Liver (tissue), 9 donors: ENCODE data around the gene FTO. TPM values are rescaled to one million over a fixed set of nuclear protein-coding genes. Genes with fewer than 3 reads are reported as not detected.

Source experiments
- DNase-seq: peaks from one replicate; pipeline ENCODE4 v3.0.0-alpha.2; 2017; ENCODE audit warnings: low spot score
- H3K27ac ChIP-seq, 2 donors: one replicate each; pipeline ENCODE4 v1.7.0; 2013; ENCODE audit warnings: inconsistent platforms in 2 of 2, low read length in 2 of 2, control low read depth in 1 of 2, low read depth in 1 of 2, mild to moderate bottlenecking in 1 of 2
- H3K27me3 ChIP-seq, 4 donors: one replicate each; pipeline versions ENCODE4 v1.6.1 to v1.7.0; 2013; ENCODE audit warnings: low read length in 3 of 4, inconsistent platforms in 1 of 4, mild to moderate bottlenecking in 1 of 4, moderate library complexity in 1 of 4; ENCODE audit not compliant: control insufficient read depth in 4 of 4, insufficient read depth in 4 of 4
- H3K36me3 ChIP-seq, 4 donors: one replicate each; pipeline versions ENCODE4 v1.6.1 to v1.7.0; 2013; ENCODE audit warnings: low read length in 3 of 4, mild to moderate bottlenecking in 3 of 4, low read depth in 1 of 4, moderate library complexity in 1 of 4; ENCODE audit not compliant: control insufficient read depth in 4 of 4, insufficient read depth in 3 of 4
- H3K4me1 ChIP-seq, 4 donors: one replicate each; pipeline versions ENCODE4 v1.6.1 to v1.7.0; 2013; ENCODE audit warnings: low read length in 3 of 4, mild to moderate bottlenecking in 3 of 4, moderate library complexity in 1 of 4; ENCODE audit not compliant: control insufficient read depth in 4 of 4, insufficient read depth in 4 of 4
- H3K4me3 ChIP-seq, 3 donors: one replicate each; pipeline versions ENCODE4 v1.6.1 to v1.7.0; 2013; ENCODE audit warnings: low read length in 3 of 3, control low read depth in 1 of 3, low read depth in 1 of 3, mild to moderate bottlenecking in 1 of 3
- H3K9ac ChIP-seq, 2 donors: one replicate each; pipeline ENCODE4 v1.7.0; 2013; ENCODE audit warnings: low read length in 2 of 2, mild to moderate bottlenecking in 2 of 2, moderate library complexity in 2 of 2, control low read depth in 1 of 2, low read depth in 1 of 2
- H3K9me3 ChIP-seq, 4 donors: one replicate each; pipeline versions ENCODE4 v1.6.1 to v1.7.0; 2013; ENCODE audit warnings: low read length in 3 of 4; ENCODE audit not compliant: control insufficient read depth in 4 of 4
- CTCF ChIP-seq: fragments of 150-350 bp; IDR thresholded peaks from 2 replicates; pipeline ENCODE4 v1.5.1; 2017; ENCODE audit warnings: improper control_type of control experiment, low read depth, low read length; ENCODE audit not compliant: missing input control
- FOXA1 ChIP-seq: IDR thresholded peaks from 2 replicates; pipeline ENCODE4 v1.6.1; 2016; ENCODE audit warnings: antibody characterized with exemption
- GABPA ChIP-seq, 2 donors: IDR thresholded peaks in 1 of 2; conservative IDR thresholded peaks in 1 of 2; 2 replicates each; pipeline ENCODE4 v1.6.1; 2016; ENCODE audit warnings: antibody characterized with exemption in 2 of 2, mild to moderate bottlenecking in 1 of 2, moderate library complexity in 1 of 2
- JUND ChIP-seq, 2 donors: IDR thresholded peaks; 2 replicates each; pipeline ENCODE4 v1.6.1; 2016; ENCODE audit warnings: antibody characterized with exemption in 2 of 2
- MAX ChIP-seq: IDR thresholded peaks from 2 replicates; pipeline ENCODE4 v1.6.1; 2016; ENCODE audit warnings: antibody characterized with exemption
- NR2F2 ChIP-seq: IDR thresholded peaks from 2 replicates; pipeline ENCODE4 v1.6.1; 2016; ENCODE audit warnings: antibody characterized with exemption
- RAD21 ChIP-seq, 2 donors: IDR thresholded peaks; 2 replicates each; pipeline ENCODE4 v1.6.1; 2016; ENCODE audit warnings: antibody characterized with exemption in 2 of 2, mild to moderate bottlenecking in 2 of 2
- RXRA ChIP-seq, 2 donors: IDR thresholded peaks; 2 replicates each; pipeline ENCODE4 v1.6.1; 2017 to 2018; ENCODE audit warnings: antibody characterized with exemption in 2 of 2, mild to moderate bottlenecking in 1 of 2
- SP1 ChIP-seq: IDR thresholded peaks from 2 replicates; pipeline ENCODE4 v1.6.1; 2018; ENCODE audit warnings: antibody characterized with exemption, mild to moderate bottlenecking
- YY1 ChIP-seq: IDR thresholded peaks from 2 replicates; pipeline ENCODE4 v1.6.1; 2016; ENCODE audit warnings: antibody characterized with exemption, mild to moderate bottlenecking
- ZBTB33 ChIP-seq: IDR thresholded peaks from 2 replicates; pipeline ENCODE4 v1.6.1; 2016; ENCODE audit warnings: antibody characterized with exemption
- WGBS: extraction: QIAGEN DNeasy Blood & Tissue Kit; methylation state at CpG from one replicate; pipeline ENCODE4 v1.1.7; 2013; 5-methylcytosine and 5-hydroxymethylcytosine counted together
- polyA plus RNA-seq, 2 donors: library from polyadenylated mRNA; stranded (reverse) in 1 of 2; unstranded in 1 of 2; fragments of 200-250 nt in 1 of 2; fragments of >200 nt in 1 of 2; fragmentation: Nextera tagmentation in 1 of 2; extraction: Ambion mirVana in 1 of 2; gene quantifications; one replicate each; pipeline versions ENCODE4 v1.2.1 to v1.2.3, GENCODE V29; 2013 to 2015
- total RNA-seq, 2 donors: library from RNA; depleted of rRNA; stranded (reverse); fragments of >200 nt; gene quantifications; one replicate each; pipeline ENCODE4 v1.2.3, GENCODE V29; 2014
- TF ChIP-seq, protein P1 (sequence below): IDR thresholded peaks from 2 replicates; pipeline ENCODE4 v1.6.1; 2016; ENCODE audit warnings: antibody characterized with exemption, mild to moderate bottlenecking
- TF ChIP-seq, protein P2 (sequence below): IDR thresholded peaks from 2 replicates; pipeline ENCODE4 v1.6.1; 2016; ENCODE audit warnings: antibody characterized with exemption
- donor health status: healthy.
- donor health status: healthy.
- donor health status: healthy.
- donor health status: healthy.
- donor health status: healthy.

FTO gene
- total and polyA plus RNA-seq, 4 donors, result 12.0 to 54.2 (median 24.6) TPM

DNA sequence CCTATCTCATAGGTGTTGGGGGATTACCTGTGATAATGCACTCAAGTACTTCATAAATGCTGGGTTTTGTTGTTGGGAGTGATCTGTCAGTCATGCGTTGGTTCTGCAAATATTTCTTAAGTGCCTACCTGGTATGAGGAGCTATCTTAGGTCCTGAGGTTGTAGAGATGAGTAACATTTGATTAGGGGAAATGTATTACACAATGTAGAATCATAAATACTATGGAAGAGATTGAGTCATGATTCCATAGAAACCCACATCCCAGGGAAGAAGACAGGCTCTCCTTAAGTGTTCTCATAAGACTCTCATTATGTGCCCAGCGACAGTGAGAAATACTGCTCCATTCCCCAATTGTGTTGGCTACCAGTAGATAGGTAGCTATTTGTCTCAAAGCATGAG is 240.1 kb downstream of the FTO start (continued):
- TF ChIP-seq ZBTB33, result no peak
- TF ChIP-seq JUND (IDR thresholded peaks at IDR 0.05), result no peak
- TF ChIP-seq MAX, result no peak
- TF ChIP-seq RXRA (IDR thresholded peaks at IDR 0.05), result no peak

- peaks cover 0 to 2% (median 0%) of the 10 kb centered on the region in 4 donors for H3K36me3 ChIP-seq
- 61% methylated on average over 2 of the region's 2 CpGs for WGBS
- H3K4me3 ChIP-seq, result no peak overlapping the region
- DNase-seq, result no peak
- TF ChIP-seq ZBTB33, result no peak
- no peak for TF ChIP-seq NR2F2
- TF ChIP-seq RAD21 (IDR thresholded peaks at IDR 0.05), result peak; percentile 84 to 87
- TF ChIP-seq CTCF, result peak; percentile 84
- TF ChIP-seq GABPA (IDR thresholded peaks at IDR 0.05 in 1 of 2, conservative IDR thresholded peaks at IDR 0.05 in 1 of 2), result no peak
- peak; percentile 20 for TF ChIP-seq YY1
- H3K4me1 ChIP-seq, result peaks cover 0 to 3% (median 2%) of the 10 kb centered on the region in 4 donors
- H3K9ac ChIP-seq, result no peak overlapping the region
- no peaks in the 10 kb centered on the region for H3K27me3 ChIP-seq
- H3K27ac ChIP-seq, result no peak overlapping the region
- no peaks in the 10 kb centered on the region for H3K9me3 ChIP-seq
Observed at GRCh38 chr16:53945996-53946395, 242.0 kb downstream of the FTO start.

GRCh38 chr16:53946746-53947386 is 242.9 kb downstream of the FTO start:
- no peak overlapping the region for H3K27ac ChIP-seq
- H3K9me3 ChIP-seq, result no peaks in the 10 kb centered on the region
- H3K36me3 ChIP-seq, result no peaks in the 10 kb centered on the region
- peaks cover 0 to 5% (median 2%) of the 10 kb centered on the region in 4 donors for H3K4me1 ChIP-seq
- no peaks in the 10 kb centered on the region for H3K27me3 ChIP-seq
- H3K9ac ChIP-seq, result no peak overlapping the region
- no peak overlapping the region for H3K4me3 ChIP-seq
- DNase-seq, result no peak
- 86% methylated on average over 5 of the region's 5 CpGs for WGBS
- TF ChIP-seq, protein P1, sequence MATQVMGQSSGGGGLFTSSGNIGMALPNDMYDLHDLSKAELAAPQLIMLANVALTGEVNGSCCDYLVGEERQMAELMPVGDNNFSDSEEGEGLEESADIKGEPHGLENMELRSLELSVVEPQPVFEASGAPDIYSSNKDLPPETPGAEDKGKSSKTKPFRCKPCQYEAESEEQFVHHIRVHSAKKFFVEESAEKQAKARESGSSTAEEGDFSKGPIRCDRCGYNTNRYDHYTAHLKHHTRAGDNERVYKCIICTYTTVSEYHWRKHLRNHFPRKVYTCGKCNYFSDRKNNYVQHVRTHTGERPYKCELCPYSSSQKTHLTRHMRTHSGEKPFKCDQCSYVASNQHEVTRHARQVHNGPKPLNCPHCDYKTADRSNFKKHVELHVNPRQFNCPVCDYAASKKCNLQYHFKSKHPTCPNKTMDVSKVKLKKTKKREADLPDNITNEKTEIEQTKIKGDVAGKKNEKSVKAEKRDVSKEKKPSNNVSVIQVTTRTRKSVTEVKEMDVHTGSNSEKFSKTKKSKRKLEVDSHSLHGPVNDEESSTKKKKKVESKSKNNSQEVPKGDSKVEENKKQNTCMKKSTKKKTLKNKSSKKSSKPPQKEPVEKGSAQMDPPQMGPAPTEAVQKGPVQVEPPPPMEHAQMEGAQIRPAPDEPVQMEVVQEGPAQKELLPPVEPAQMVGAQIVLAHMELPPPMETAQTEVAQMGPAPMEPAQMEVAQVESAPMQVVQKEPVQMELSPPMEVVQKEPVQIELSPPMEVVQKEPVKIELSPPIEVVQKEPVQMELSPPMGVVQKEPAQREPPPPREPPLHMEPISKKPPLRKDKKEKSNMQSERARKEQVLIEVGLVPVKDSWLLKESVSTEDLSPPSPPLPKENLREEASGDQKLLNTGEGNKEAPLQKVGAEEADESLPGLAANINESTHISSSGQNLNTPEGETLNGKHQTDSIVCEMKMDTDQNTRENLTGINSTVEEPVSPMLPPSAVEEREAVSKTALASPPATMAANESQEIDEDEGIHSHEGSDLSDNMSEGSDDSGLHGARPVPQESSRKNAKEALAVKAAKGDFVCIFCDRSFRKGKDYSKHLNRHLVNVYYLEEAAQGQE, result no peak
- TF ChIP-seq FOXA1 (no peak), RAD21 (IDR thresholded peaks at IDR 0.05) (no peak), ZBTB33 (no peak), CTCF (no peak), YY1 (no peak), SP1 (no peak), RXRA (IDR thresholded peaks at IDR 0.05) (no peak), NR2F2 (no peak)
- TF ChIP-seq, protein P2, sequence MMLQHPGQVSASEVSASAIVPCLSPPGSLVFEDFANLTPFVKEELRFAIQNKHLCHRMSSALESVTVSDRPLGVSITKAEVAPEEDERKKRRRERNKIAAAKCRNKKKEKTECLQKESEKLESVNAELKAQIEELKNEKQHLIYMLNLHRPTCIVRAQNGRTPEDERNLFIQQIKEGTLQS, result no peak
